ENCODE data around the gene HNRNPA3. TPM values are rescaled to one million over a fixed set of nuclear protein-coding genes. Genes with fewer than 3 reads are reported as not detected.

The HNRNPA3 gene
- total RNA-seq, 3 donors from 2014 or later (not counting 1 experiment from before 2014, with no cell fraction given) = 223 to 298 (median 289) TPM

DNA sequence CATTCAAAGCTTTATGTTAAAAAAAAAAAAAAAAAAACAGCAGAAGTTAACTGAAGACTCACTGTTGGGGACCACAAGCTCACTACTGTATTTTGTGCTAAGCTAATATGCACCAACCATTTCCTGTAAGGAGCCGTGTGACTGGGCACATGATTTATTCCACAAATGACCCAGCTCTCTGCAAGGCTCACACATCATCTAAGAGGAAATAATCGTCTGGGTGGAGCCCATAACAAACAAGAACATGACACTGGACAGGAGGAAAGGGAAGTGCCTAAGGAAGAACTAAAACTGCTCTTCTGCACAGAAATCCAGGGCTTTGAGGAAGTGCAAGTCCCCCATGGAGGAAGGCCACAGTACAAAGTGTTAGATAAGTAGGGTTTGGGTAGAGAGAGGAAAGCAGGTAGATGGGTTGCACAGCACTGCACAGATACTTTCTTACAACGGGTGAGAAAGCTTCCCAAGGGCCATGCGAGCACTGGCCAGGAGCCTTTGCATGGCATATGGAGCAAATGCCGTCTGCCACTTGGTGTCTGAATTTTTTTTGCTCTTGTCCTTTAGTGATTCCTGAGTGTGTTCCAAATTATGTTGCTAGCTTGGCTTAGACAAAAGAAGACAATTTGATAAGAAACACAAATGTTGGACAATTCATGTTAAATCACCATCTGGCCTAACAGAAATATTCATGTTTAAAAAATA lies 27.5 kb downstream of the HNRNPA3 start:
- Mint-ChIP-seq H3K27ac (peak overlapping the region; percentile 91 to 93), H3K27me3 (ENCODE audit: low read depth in 2 of 2) (no peaks in the 10 kb centered on the region), H3K4me3 (peak overlapping the region; percentile 80), H3K4me1 (peaks cover 78% of the 10 kb centered on the region in 2 donors), H3K9me3 (no peaks in the 10 kb centered on the region), H3K36me3 (no peaks in the 10 kb centered on the region)
- TF ChIP-seq, protein P1, sequence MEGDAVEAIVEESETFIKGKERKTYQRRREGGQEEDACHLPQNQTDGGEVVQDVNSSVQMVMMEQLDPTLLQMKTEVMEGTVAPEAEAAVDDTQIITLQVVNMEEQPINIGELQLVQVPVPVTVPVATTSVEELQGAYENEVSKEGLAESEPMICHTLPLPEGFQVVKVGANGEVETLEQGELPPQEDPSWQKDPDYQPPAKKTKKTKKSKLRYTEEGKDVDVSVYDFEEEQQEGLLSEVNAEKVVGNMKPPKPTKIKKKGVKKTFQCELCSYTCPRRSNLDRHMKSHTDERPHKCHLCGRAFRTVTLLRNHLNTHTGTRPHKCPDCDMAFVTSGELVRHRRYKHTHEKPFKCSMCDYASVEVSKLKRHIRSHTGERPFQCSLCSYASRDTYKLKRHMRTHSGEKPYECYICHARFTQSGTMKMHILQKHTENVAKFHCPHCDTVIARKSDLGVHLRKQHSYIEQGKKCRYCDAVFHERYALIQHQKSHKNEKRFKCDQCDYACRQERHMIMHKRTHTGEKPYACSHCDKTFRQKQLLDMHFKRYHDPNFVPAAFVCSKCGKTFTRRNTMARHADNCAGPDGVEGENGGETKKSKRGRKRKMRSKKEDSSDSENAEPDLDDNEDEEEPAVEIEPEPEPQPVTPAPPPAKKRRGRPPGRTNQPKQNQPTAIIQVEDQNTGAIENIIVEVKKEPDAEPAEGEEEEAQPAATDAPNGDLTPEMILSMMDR (IDR thresholded peaks at IDR 0.05) = no peak
- Histone ChIP-seq H3K4me3 (ENCODE audit: low read length) (no peak overlapping the region), H3K27ac (ENCODE audit: low read length) (peak overlapping the region; percentile 86), H3K27me3 (ENCODE audit: control insufficient read depth, insufficient read depth, low read length) (no peaks in the 10 kb centered on the region), H3K36me3 (ENCODE audit: control insufficient read depth, insufficient read depth, low read length) (peaks cover 4% of the 10 kb centered on the region), H3K4me1 (ENCODE audit: control insufficient read depth, insufficient read depth, low read length) (peaks cover 42% of the 10 kb centered on the region), H3K9me3 (ENCODE audit: control insufficient read depth, insufficient read depth, low read length) (no peaks in the 10 kb centered on the region)
- intact Hi-C loops (cut with micrococcal nuclease) = loop anchor here (1.0 to 2.0 kb wide), 2 partner anchors 12 to 23 kb away; no protein-coding TSS in a partner anchor
- 27% methylated on average over 5 of the region's 5 CpGs for WGBS (ENCODE audit: insufficient coverage)
- peak; percentile 90 to 97 (median 90) for ATAC-seq
- peak; percentile 52 to 73 for DNase-seq

DNA sequence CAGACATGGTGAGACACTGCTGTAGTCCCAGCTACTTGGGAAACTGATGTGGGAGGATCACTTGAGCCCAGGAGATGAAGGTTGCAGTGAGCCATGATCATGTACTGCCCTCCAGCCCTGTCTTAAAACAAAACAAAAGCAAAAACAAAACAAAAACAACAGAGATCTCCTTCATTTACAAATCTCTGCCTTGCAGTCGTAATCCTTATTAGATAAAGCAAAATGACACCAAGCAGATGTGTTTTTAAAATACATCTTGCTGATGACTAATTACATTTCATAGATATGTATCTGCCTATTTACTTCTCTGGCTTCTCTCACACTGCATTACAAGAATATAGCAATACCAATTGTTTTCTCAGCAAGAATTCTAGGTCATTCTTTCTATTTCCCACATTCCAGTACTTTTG lies 29.1 kb downstream of the HNRNPA3 start:
- H3K27ac Mint-ChIP-seq = peak overlapping the region; percentile 91 to 93
- no peaks in the 10 kb centered on the region for H3K36me3 Mint-ChIP-seq
- H3K4me1 Mint-ChIP-seq = peaks cover 79 to 81% of the 10 kb centered on the region in 2 donors
- H3K27me3 Mint-ChIP-seq (ENCODE audit: low read depth in 2 of 2) = no peaks in the 10 kb centered on the region
- intact Hi-C loops (cut with micrococcal nuclease) = loop anchor here (2.0 kb wide), 1 partner anchor 21 kb away; no protein-coding TSS in a partner anchor
- 75% methylated on average over 1 of the region's 1 CpG for WGBS (ENCODE audit: insufficient coverage)
- no peaks in the 10 kb centered on the region for H3K9me3 Mint-ChIP-seq
- H3K4me3 Mint-ChIP-seq = peak overlapping the region; percentile 76
- Histone ChIP-seq H3K4me1 (ENCODE audit: control insufficient read depth, insufficient read depth, low read length) (peaks cover 46% of the 10 kb centered on the region), H3K36me3 (ENCODE audit: control insufficient read depth, insufficient read depth, low read length) (peaks cover 2% of the 10 kb centered on the region), H3K27me3 (ENCODE audit: control insufficient read depth, insufficient read depth, low read length) (no peaks in the 10 kb centered on the region), H3K27ac (ENCODE audit: low read length) (peak overlapping the region; percentile 86), H3K9me3 (ENCODE audit: control insufficient read depth, insufficient read depth, low read length) (no peaks in the 10 kb centered on the region), H3K4me3 (ENCODE audit: low read length) (no peak overlapping the region)
- peak in 1 of 3 donors; percentile 7 for ATAC-seq
- TF ChIP-seq, protein P1 (IDR thresholded peaks at IDR 0.05) = no peak
- no peak for DNase-seq

DNA sequence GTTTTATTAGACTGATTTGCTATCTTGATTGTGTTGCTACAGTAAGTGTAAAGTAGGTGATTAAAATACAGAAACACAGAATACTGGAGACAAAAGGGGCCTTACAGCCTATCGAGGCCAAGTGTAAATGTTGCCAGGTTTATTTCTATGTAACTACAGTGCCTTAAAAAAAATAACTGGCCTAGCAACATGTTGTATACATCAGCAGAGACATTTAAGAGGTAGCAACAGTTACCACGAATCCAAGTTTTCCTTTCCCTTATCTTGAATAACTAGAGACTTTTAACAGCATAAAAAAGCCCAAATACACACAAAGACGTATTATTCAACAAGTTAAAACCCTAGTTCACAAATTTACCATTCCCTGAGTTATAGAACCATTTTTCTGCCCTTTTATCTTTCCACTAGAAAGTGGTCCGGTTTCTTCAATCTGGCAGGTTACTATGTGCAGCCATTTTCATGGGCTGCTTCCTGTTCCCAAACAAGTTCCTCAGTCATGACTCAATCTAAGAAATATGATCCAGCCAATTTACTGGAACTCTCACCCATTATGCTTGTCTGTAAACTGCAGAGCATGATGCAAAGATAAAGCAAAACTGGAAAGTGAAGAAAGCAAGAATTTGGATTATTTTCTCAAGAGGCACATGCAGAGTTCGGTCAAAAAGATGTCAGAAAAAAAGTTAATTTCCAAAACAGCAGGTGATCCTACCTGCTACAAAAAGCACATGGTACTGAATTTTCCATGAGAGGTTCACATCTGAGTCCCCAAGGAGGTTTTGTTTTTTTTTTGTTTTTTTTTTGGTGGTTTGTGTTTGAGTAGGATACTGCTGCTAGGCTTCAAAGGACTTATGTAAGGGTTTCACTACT lies 29.8 kb downstream of the HNRNPA3 start:
- intact Hi-C loops (cut with micrococcal nuclease) = no loop called here
- no peak for ATAC-seq

More for the DNA sequence above, 29.8 kb downstream of the HNRNPA3 start:
- Histone ChIP-seq H3K4me1 (ENCODE audit: control insufficient read depth, insufficient read depth, low read length) (peaks cover 44% of the 10 kb centered on the region), H3K27ac (ENCODE audit: low read length) (peak overlapping the region; percentile 86), H3K4me3 (ENCODE audit: low read length) (no peak overlapping the region), H3K27me3 (ENCODE audit: control insufficient read depth, insufficient read depth, low read length) (no peaks in the 10 kb centered on the region), H3K36me3 (ENCODE audit: control insufficient read depth, insufficient read depth, low read length) (peaks cover 2% of the 10 kb centered on the region), H3K9me3 (ENCODE audit: control insufficient read depth, insufficient read depth, low read length) (no peaks in the 10 kb centered on the region)
- Mint-ChIP-seq H3K27me3 (ENCODE audit: low read depth in 2 of 2) (no peaks in the 10 kb centered on the region), H3K9me3 (no peaks in the 10 kb centered on the region), H3K4me3 (peak overlapping the region; percentile 76), H3K36me3 (no peaks in the 10 kb centered on the region), H3K27ac (peak overlapping the region; percentile 91 to 93), H3K4me1 (peaks cover 84 to 86% of the 10 kb centered on the region in 2 donors)
- TF ChIP-seq, protein P1 (IDR thresholded peaks at IDR 0.05) = no peak
- no peak for DNase-seq
- whole genome bisulfite sequencing (ENCODE audit: insufficient coverage) = 78% methylated on average over 5 of the region's 5 CpGs

Data from natural killer cell (primary cell).